Ovary (tissue), 9 donors: ENCODE measurements around the gene IGFBP7. TPM values are rescaled to one million over a fixed set of nuclear protein-coding genes. Genes with fewer than 3 reads are reported as not detected.

ENCODE experiments used
- DNase-seq, 5 donors: peaks; one replicate each; pipeline ENCODE4 v3.0.0-alpha.2; 2019 to 2020
- H3K27ac ChIP-seq, 2 donors: fragments of 200-600 bp; one replicate each; pipeline versions ENCODE4 v1.5.1 to v1.8.0; 2019 to 2022
- H3K27me3 ChIP-seq: fragments of 200-600 bp; one replicate; pipeline ENCODE4 v1.8.0; 2022
- H3K36me3 ChIP-seq: fragments of 200-600 bp; sonication (generic); one replicate; pipeline ENCODE4 v1.5.1; 2019
- H3K4me1 ChIP-seq: one replicate; pipeline ENCODE4 v1.8.1; 2013; ENCODE audit warnings: mild to moderate bottlenecking, moderate library complexity; ENCODE audit not compliant: insufficient read depth
- H3K4me3 ChIP-seq: fragments of 200-600 bp; sonication (generic); one replicate; pipeline ENCODE4 v1.5.1; 2017
- H3K9me3 ChIP-seq, 2 donors: fragments of 200-600 bp in 1 of 2; sonication (generic) in 1 of 2; one replicate each; pipeline versions ENCODE4 v1.5.1 to v1.8.1; 2013 to 2019; ENCODE audit warnings: mild to moderate bottlenecking in 1 of 2, moderate library complexity in 1 of 2
- EP300 ChIP-seq: sonication (generic); formaldehyde crosslinking; IDR thresholded peaks from one replicate; pipeline ENCODE4 v1.6.1; 2017; ENCODE audit warnings: antibody characterized with exemption
- POLR2A ChIP-seq: fragments of 450-650 bp; IDR thresholded peaks from one replicate; pipeline ENCODE4 v1.6.1; 2017; ENCODE audit warnings: antibody characterized with exemption, mild to moderate bottlenecking, moderate library complexity
- WGBS, 3 donors: extraction: QIAGEN DNeasy Blood & Tissue Kit in 1 of 3; methylation state at CpG; one replicate each; pipeline versions ENCODE4 v1.1.5 to v1.1.7; 2013 to 2017; 5-methylcytosine and 5-hydroxymethylcytosine counted together
- intact Hi-C, 4 donors: fragments of 100-400 bp; cut with DNase I; formaldehyde crosslinking; loops; one replicate each; pipeline versions ENCODE4 v1.11.0 to v1.15.1; 2022 to 2023
- polyA plus RNA-seq, 2 donors: library from polyadenylated mRNA; stranded (reverse); fragments of 200-250 nt in 1 of 2; fragments of 350-450 nt in 1 of 2; fragmentation: Illumina TruSeq in 1 of 2; extraction: RNeasy Lipid Tissue Mini Kit (QIAGEN cat#74804) in 1 of 2; gene quantifications; one replicate each; pipeline ENCODE4 v1.2.3, GENCODE V29; 2013 to 2014
- total RNA-seq, 7 donors: library from RNA; depleted of rRNA in 2 of 7; stranded (reverse); fragments of >200 nt in 2 of 7; fragmentation: NEBNext Ultra II Directional in 3 of 7; extraction: Animal tissue kit (Norgen Biotek cat#: 25700) in 3 of 7; gene quantifications; one replicate each; pipeline versions ENCODE4 v1.1.0 to v1.2.4, GENCODE V29; 2016 to 2023
- TF ChIP-seq, protein P1 (sequence below), 3 donors: fragments of 450-650 bp in 2 of 3; fragments of 200-600 bp in 1 of 3; IDR thresholded peaks; one replicate each; pipeline versions ENCODE4 v1.5.1 to v1.8.0; 2016 to 2022; ENCODE audit warnings: antibody characterized with exemption in 3 of 3, mild to moderate bottlenecking in 1 of 3
- donor health status: DM: no; HTN: no; CAD: no; lungs with moderate emphysema.
- donor health status: DM: no; HTN: no; CAD: no.
- donor health status: Bipolar disorder and iron deficiency.
- donor health status: DM: yes; HTN: yes; CAD: no.
- donor health status: DM: no; HTN: no; CAD: no.
- donor health status: DM: yes; HTN: yes; CAD: no.

IGFBP7 gene
- total and polyA plus RNA-seq, 9 donors: 96.8 to 4,468 (median 359) TPM

GRCh38 chr4:57131849-57132742, 21.9 kb upstream of the IGFBP7 start:
- H3K9me3 ChIP-seq: no peaks in the 10 kb centered on the region
- H3K36me3 ChIP-seq: no peaks in the 10 kb centered on the region
- intact Hi-C loops: no loop called here
- H3K27ac ChIP-seq: no peak overlapping the region
- H3K4me3 ChIP-seq: no peak overlapping the region
- 12 to 24% (median 16%) methylated on average over 7 of the region's 7 CpGs for WGBS, 3 donors
- TF ChIP-seq, protein P1, sequence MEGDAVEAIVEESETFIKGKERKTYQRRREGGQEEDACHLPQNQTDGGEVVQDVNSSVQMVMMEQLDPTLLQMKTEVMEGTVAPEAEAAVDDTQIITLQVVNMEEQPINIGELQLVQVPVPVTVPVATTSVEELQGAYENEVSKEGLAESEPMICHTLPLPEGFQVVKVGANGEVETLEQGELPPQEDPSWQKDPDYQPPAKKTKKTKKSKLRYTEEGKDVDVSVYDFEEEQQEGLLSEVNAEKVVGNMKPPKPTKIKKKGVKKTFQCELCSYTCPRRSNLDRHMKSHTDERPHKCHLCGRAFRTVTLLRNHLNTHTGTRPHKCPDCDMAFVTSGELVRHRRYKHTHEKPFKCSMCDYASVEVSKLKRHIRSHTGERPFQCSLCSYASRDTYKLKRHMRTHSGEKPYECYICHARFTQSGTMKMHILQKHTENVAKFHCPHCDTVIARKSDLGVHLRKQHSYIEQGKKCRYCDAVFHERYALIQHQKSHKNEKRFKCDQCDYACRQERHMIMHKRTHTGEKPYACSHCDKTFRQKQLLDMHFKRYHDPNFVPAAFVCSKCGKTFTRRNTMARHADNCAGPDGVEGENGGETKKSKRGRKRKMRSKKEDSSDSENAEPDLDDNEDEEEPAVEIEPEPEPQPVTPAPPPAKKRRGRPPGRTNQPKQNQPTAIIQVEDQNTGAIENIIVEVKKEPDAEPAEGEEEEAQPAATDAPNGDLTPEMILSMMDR (IDR thresholded peaks at IDR 0.05): no peak
- TF ChIP-seq POLR2A (no peak), EP300 (no peak)
- DNase-seq: no peak
- H3K4me1 ChIP-seq: peaks cover 4% of the 10 kb centered on the region
- H3K27me3 ChIP-seq: no peaks in the 10 kb centered on the region

DNA sequence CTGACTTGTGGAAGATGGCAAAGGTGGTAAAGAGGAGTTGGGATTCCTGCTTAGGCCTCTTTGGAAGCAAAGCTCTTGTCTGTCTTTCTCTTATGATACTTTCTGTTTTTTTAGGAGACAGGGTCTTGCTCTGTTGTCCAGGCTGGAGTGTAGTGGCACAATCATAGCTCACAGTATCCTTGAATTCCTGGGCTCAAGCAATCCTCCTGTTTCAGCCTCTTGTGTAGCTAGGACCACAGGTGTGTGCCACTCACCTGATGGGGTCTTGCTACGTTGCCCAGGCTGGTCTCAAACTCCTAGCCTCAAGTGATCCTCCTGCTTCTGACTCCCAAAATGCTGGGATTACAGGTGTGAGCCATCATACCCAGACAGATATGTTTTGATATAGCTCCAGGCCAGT, 19.3 kb upstream of the IGFBP7 start:
- Histone ChIP-seq H3K36me3 (no peaks in the 10 kb centered on the region), H3K27ac (no peak overlapping the region), H3K4me1 (peaks cover 4% of the 10 kb centered on the region), H3K4me3 (no peak overlapping the region), H3K9me3 (no peaks in the 10 kb centered on the region), H3K27me3 (no peaks in the 10 kb centered on the region)
- DNase-seq: no peak
- intact Hi-C loops: no loop called here
- WGBS, 3 donors: 94 to 100% (median 98%) methylated on average over 1 of the region's 1 CpG
- TF ChIP-seq, protein P1 (IDR thresholded peaks at IDR 0.05): no peak
- TF ChIP-seq POLR2A (no peak), EP300 (no peak)

DNA sequence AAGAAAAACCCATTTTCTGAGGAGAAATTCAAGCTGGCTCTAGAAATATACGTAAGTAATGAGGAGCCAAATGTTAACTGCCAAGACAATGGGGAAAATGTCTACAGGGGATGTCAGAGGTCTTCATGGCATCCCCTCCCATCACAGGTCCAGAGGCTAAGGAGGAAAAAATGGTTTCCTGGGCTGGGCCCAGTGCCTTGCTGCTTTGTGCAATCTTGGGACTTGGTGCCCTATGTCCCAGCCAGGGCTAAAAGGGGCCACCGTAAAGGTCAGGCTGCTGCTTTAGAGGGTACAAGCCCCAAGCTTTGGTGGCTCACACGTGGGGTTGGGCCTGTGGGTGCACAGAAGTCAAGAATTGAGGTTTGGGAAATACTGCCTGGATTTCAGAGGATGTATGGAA, 17.2 kb upstream of the IGFBP7 start:
- Histone ChIP-seq H3K4me3 (no peak overlapping the region), H3K27ac (no peak overlapping the region), H3K27me3 (no peaks in the 10 kb centered on the region), H3K36me3 (no peaks in the 10 kb centered on the region), H3K9me3 (no peaks in the 10 kb centered on the region), H3K4me1 (peaks cover 4% of the 10 kb centered on the region)
- intact Hi-C loops: no loop called here
- DNase-seq: no peak
- 76 to 80% (median 78%) methylated on average over 3 of the region's 3 CpGs for WGBS, 3 donors
- TF ChIP-seq POLR2A (no peak), EP300 (no peak)
- TF ChIP-seq, protein P1 (IDR thresholded peaks at IDR 0.05): no peak

- DNase-seq: no peak
- no peaks in the 10 kb centered on the region for H3K4me1 ChIP-seq
- H3K9me3 ChIP-seq: no peaks in the 10 kb centered on the region
- no peak for TF ChIP-seq EP300
- TF ChIP-seq, protein P1 (IDR thresholded peaks at IDR 0.05): no peak
- TF ChIP-seq POLR2A: no peak
- H3K27ac ChIP-seq: no peak overlapping the region
- no peaks in the 10 kb centered on the region for H3K27me3 ChIP-seq
- intact Hi-C loops: no loop called here
- H3K4me3 ChIP-seq: no peak overlapping the region
- H3K36me3 ChIP-seq: no peaks in the 10 kb centered on the region
Observed at GRCh38 chr4:57125996-57126395, 15.8 kb upstream of the IGFBP7 start.
